MM.1S (cell line): ENCODE data around the gene TBC1D16.
A peak's percentile ranks its signal among the peaks of the same experiment; 100 is the strongest.

ENCODE experiments used
- DNase-seq: peaks from one replicate; pipeline ENCODE4 v3.0.0-alpha.2; 2015
- H2AFZ ChIP-seq: fragments of 300-600 bp; sonication (generic); 2 replicates; pipeline ENCODE4 v1.6.0; 2016; ENCODE audit warnings: antibody characterized with exemption, low read length
- H3F3A ChIP-seq: fragments of 300-600 bp; sonication (generic); 2 replicates; pipeline ENCODE4 v1.6.1; 2016; ENCODE audit warnings: mild to moderate bottlenecking, antibody characterized with exemption, low read length, moderate library complexity, mixed read lengths; ENCODE audit not compliant: insufficient read depth
- H3K27ac ChIP-seq: fragments of 300-600 bp; sonication (generic); 2 replicates; pipeline ENCODE4 v1.5.1; 2016; ENCODE audit warnings: mild to moderate bottlenecking, low read length
- H3K27me3 ChIP-seq: fragments of 300-600 bp; sonication (generic); replicated peaks from 2 replicates; pipeline ENCODE4 v1.6.0; 2016; ENCODE audit warnings: low read length; ENCODE audit not compliant: insufficient read depth
- H3K36me3 ChIP-seq: fragments of 300-600 bp; sonication (generic); replicated peaks from 2 replicates; pipeline ENCODE4 v1.6.1; 2016; ENCODE audit warnings: mild to moderate bottlenecking, low read length, mixed read lengths; ENCODE audit not compliant: insufficient read depth
- H3K4me1 ChIP-seq: fragments of 300-600 bp; sonication (generic); 2 replicates; pipeline ENCODE4 v1.6.1; 2016; ENCODE audit warnings: low read length, mixed read lengths
- H3K4me2 ChIP-seq: fragments of 300-600 bp; sonication (generic); 2 replicates; pipeline ENCODE4 v1.6.0; 2016; ENCODE audit warnings: low read depth, low read length
- H3K4me3 ChIP-seq: fragments of 300-600 bp; sonication (generic); 2 replicates; pipeline ENCODE4 v1.5.1; 2016; ENCODE audit warnings: low read length, mixed read lengths
- H3K79me2 ChIP-seq: fragments of 300-600 bp; sonication (generic); 2 replicates; pipeline ENCODE4 v1.6.1; 2016; ENCODE audit warnings: mixed run types, low read length, mixed read lengths
- H3K9ac ChIP-seq: fragments of 300-600 bp; sonication (generic); 2 replicates; pipeline ENCODE4 v1.6.1; 2016; ENCODE audit warnings: low read length, mixed read lengths
- H3K9me2 ChIP-seq: fragments of 300-600 bp; sonication (generic); replicated peaks from 2 replicates; pipeline ENCODE4 v1.6.1; 2016; ENCODE audit warnings: mild to moderate bottlenecking, low read length, mixed read lengths; ENCODE audit not compliant: insufficient read depth
- H3K9me3 ChIP-seq: fragments of 300-600 bp; sonication (generic); replicated peaks from 2 replicates; pipeline ENCODE4 v1.6.1; 2016; ENCODE audit warnings: mild to moderate bottlenecking, low read length, mixed read lengths; ENCODE audit not compliant: insufficient read depth
- H4K20me1 ChIP-seq: fragments of 300-600 bp; sonication (generic); 2 replicates; pipeline ENCODE4 v1.6.1; 2016; ENCODE audit warnings: mild to moderate bottlenecking, low read length, moderate library complexity, mixed read lengths; ENCODE audit not compliant: insufficient read depth
- CTCF ChIP-seq: fragments of 300-600 bp; sonication (generic); IDR thresholded peaks from 2 replicates; pipeline ENCODE4 v1.5.1; 2016; ENCODE audit warnings: antibody characterized with exemption, low read length, mixed read lengths
- EZH2 ChIP-seq: fragments of 300-600 bp; sonication (generic); optimal IDR thresholded peaks from 2 replicates; pipeline ENCODE3; 2017; ENCODE audit warnings: low read depth, mild to moderate bottlenecking, antibody characterized with exemption, low read length, mixed read lengths
- EZH2phosphoT487 ChIP-seq: fragments of 300-600 bp; sonication (generic); IDR thresholded peaks from 2 replicates; pipeline ENCODE4 v1.6.1; 2018; ENCODE audit warnings: antibody characterized with exemption, low read length

TBC1D16 gene

GRCh38 chr17:79987187-79987934 lies 48.3 kb downstream of the TBC1D16 start:
- Histone ChIP-seq H3K4me2 (no peak overlapping the region), H3K27ac (no peak overlapping the region), H3K4me3 (no peak overlapping the region), H4K20me1 (no peaks in the 10 kb centered on the region; the same call in 1 of the 2 replicates), H3K27me3 (peaks cover 93% of the 10 kb centered on the region), H3K36me3 (no peaks in the 10 kb centered on the region), H3F3A (no peaks in the 10 kb centered on the region), H3K4me1 (peaks cover 8% of the 10 kb centered on the region; the same call in 1 of the 2 replicates), H3K79me2 (no peaks in the 10 kb centered on the region), H3K9ac (no peak overlapping the region), H2AFZ (no peak overlapping the region), H3K9me2 (no peaks in the 10 kb centered on the region), H3K9me3 (no peaks in the 10 kb centered on the region)
- no peak for TF ChIP-seq EZH2phosphoT487
- TF ChIP-seq EZH2: no peak
- no peak for TF ChIP-seq CTCF
- no peak for DNase-seq

- DNase-seq: no peak
- H3K4me1 ChIP-seq: peaks cover 3% of the 10 kb centered on the region; the same call in 1 of the 2 replicates
- H3K27ac ChIP-seq: no peak overlapping the region
- no peaks in the 10 kb centered on the region for H3K36me3 ChIP-seq
- H3K79me2 ChIP-seq: no peaks in the 10 kb centered on the region
- peaks cover 95% of the 10 kb centered on the region for H3K27me3 ChIP-seq
- H3K9me3 ChIP-seq: no peaks in the 10 kb centered on the region
- no peaks in the 10 kb centered on the region for H3K9me2 ChIP-seq
- no peaks in the 10 kb centered on the region; the same call in 1 of the 2 replicates for H4K20me1 ChIP-seq
- H3K9ac ChIP-seq: no peak overlapping the region
- no peak overlapping the region for H3K4me2 ChIP-seq
- TF ChIP-seq CTCF: no peak
- TF ChIP-seq EZH2: no peak
- TF ChIP-seq EZH2phosphoT487: no peak
- H2AFZ ChIP-seq: no peak overlapping the region
- no peak overlapping the region for H3K4me3 ChIP-seq
- H3F3A ChIP-seq: no peaks in the 10 kb centered on the region
These were observed 49.1 kb downstream of the TBC1D16 start for GRCh38 chr17:79986411-79987186.

- TF ChIP-seq EZH2phosphoT487: no peak
- TF ChIP-seq CTCF: no peak
- peak; percentile 1 for TF ChIP-seq EZH2
- no peaks in the 10 kb centered on the region; the same call in 1 of the 2 replicates for H4K20me1 ChIP-seq
- H3K36me3 ChIP-seq: no peaks in the 10 kb centered on the region
- H3K27ac ChIP-seq: no peak overlapping the region
- DNase-seq: no peak
- no peaks in the 10 kb centered on the region for H3K9me2 ChIP-seq
- H3K4me2 ChIP-seq: no peak overlapping the region
- no peaks in the 10 kb centered on the region for H3K9me3 ChIP-seq
- no peaks in the 10 kb centered on the region for H3F3A ChIP-seq
- peaks cover 97% of the 10 kb centered on the region for H3K27me3 ChIP-seq
- no peak overlapping the region for H2AFZ ChIP-seq
- no peaks in the 10 kb centered on the region for H3K79me2 ChIP-seq
- no peak overlapping the region for H3K9ac ChIP-seq
- H3K4me3 ChIP-seq: no peak overlapping the region
- H3K4me1 ChIP-seq: peaks cover 3% of the 10 kb centered on the region; the same call in 1 of the 2 replicates
These were observed 49.7 kb downstream of the TBC1D16 start for GRCh38 chr17:79985943-79986391.
